Astrocyte (in vitro differentiated cells and primary cell): ENCODE measurements around the gene TAAR1.

ENCODE experiments used
- CTCF ChIP-seq: IDR thresholded peaks from 2 replicates; pipeline ENCODE4 v1.5.1; 2011; ENCODE audit warnings: low read depth, mild to moderate bottlenecking, inconsistent platforms, low read length, moderate library complexity; ENCODE audit not compliant: insufficient read depth
- EZH2 ChIP-seq: IDR thresholded peaks from 2 replicates; pipeline ENCODE4 v1.6.1; 2012; ENCODE audit warnings: mild to moderate bottlenecking, low read length, inconsistent platforms; ENCODE audit not compliant: insufficient read depth

GRCh38 chr6:132695773-132696172, 36.8 kb upstream of the TAAR1 start:
- TF ChIP-seq CTCF = no peak
- TF ChIP-seq EZH2 = no peak
